OCI-LY7 (cell line): ENCODE measurements around the gene AGBL4. TPM values are rescaled to one million over a fixed set of nuclear protein-coding genes. Genes with fewer than 3 reads are reported as not detected.

ENCODE experiments used
- BruUV-seq: library from RNA; stranded (reverse); fragments of 400-500 nt; replicated peaks from 2 replicates; lab custom pipeline; 2021; lab: Mats Ljungman, UMichigan
- CTCF ChIA-PET: fragments of 300-600 bp; sonication (Branson Sonifier 250); formaldehyde crosslinking; loops from one replicate; lab custom pipeline; 2022; ENCODE audit warnings: antibody characterized with exemption; ENCODE audit not compliant: unreplicated experiment; lab: Charles Lee
- POLR2A ChIA-PET: fragments of 300-600 bp; sonication (Branson Sonifier 250); formaldehyde crosslinking; loops from one replicate; lab custom pipeline; 2022; ENCODE audit warnings: antibody characterized with exemption; lab: Charles Lee
- DNase-seq: peaks from one replicate; pipeline ENCODE4 v3.0.0-alpha.2; 2015; ENCODE audit warnings: low spot score
- H2AFZ ChIP-seq: fragments of 200-600 bp; sonication (generic), shearing (Covaris generic); 2 replicates; pipeline ENCODE4 v1.6.1; 2014; ENCODE audit warnings: mild to moderate bottlenecking, antibody characterized with exemption, low read length, moderate library complexity
- H3K27ac ChIP-seq: fragments of 200-600 bp; sonication (generic); 2 replicates; pipeline ENCODE4 v1.5.1; 2014; ENCODE audit warnings: mixed run types, low read depth, mild to moderate bottlenecking, moderate library complexity, low read length, inconsistent platforms; ENCODE audit not compliant: poor library complexity, severe bottlenecking
- H3K36me3 ChIP-seq: fragments of 200-600 bp; sonication (generic); 2 replicates; pipeline ENCODE4 v1.6.1; 2014; ENCODE audit warnings: mild to moderate bottlenecking, antibody characterized with exemption, low read length, moderate library complexity, mixed read lengths; ENCODE audit not compliant: insufficient read depth
- H3K4me1 ChIP-seq: fragments of 200-600 bp; sonication (generic); 2 replicates; pipeline ENCODE4 v1.5.1; 2014; ENCODE audit warnings: mild to moderate bottlenecking, low read length; ENCODE audit not compliant: insufficient read depth, poor library complexity, severe bottlenecking
- H3K4me2 ChIP-seq: fragments of 200-600 bp; sonication (generic); 2 replicates; pipeline ENCODE4 v1.6.1; 2014; ENCODE audit warnings: mild to moderate bottlenecking, low read length
- H3K4me3 ChIP-seq: fragments of 200-600 bp; sonication (generic); 2 replicates; pipeline ENCODE4 v1.5.1; 2014; ENCODE audit warnings: mild to moderate bottlenecking, low read depth, low read length; ENCODE audit not compliant: poor library complexity, severe bottlenecking
- H3K79me2 ChIP-seq: fragments of 200-600 bp; sonication (generic); 2 replicates; pipeline ENCODE4 v1.6.1; 2016; ENCODE audit warnings: low read depth, mild to moderate bottlenecking, low read length, moderate library complexity, mixed read lengths; ENCODE audit not compliant: insufficient read depth
- H3K9me2 ChIP-seq: fragments of 200-600 bp; sonication (generic); 2 replicates; pipeline ENCODE4 v1.6.1; 2016; ENCODE audit warnings: mild to moderate bottlenecking, low read length, mixed read lengths; ENCODE audit not compliant: insufficient read depth
- H3K9me3 ChIP-seq: fragments of 200-600 bp; sonication (generic); 2 replicates; pipeline ENCODE4 v1.6.1; 2014; ENCODE audit warnings: mild to moderate bottlenecking, mixed run types, low read length, mixed read lengths
- H4K20me1 ChIP-seq: fragments of 200-600 bp; sonication (generic); 2 replicates; pipeline ENCODE4 v1.6.1; 2014; ENCODE audit warnings: mild to moderate bottlenecking, antibody characterized with exemption, low read length, moderate library complexity, mixed read lengths; ENCODE audit not compliant: insufficient read depth
- EZH2phosphoT487 ChIP-seq: fragments of 200-600 bp; sonication (generic); IDR thresholded peaks from 2 replicates; pipeline ENCODE4 v1.6.1; 2018; ENCODE audit warnings: low read depth, borderline replicate concordance, mild to moderate bottlenecking, mixed run types, antibody characterized with exemption, low read length, moderate library complexity, mixed read lengths
- intact Hi-C: fragments of 100-400 bp; cut with micrococcal nuclease; formaldehyde crosslinking; loops from one replicate; pipeline ENCODE4 v1.10.0; 2022; ENCODE audit not compliant: unreplicated experiment
- total RNA-seq, 2 experiments: library from RNA; depleted of rRNA in 1 of 2; stranded (reverse); fragments of >200 nt in 1 of 2; shearing (Covaris generic) in 1 of 2; gene quantifications; 2 replicates each; pipeline ENCODE4 v1.2.3, GENCODE V29; 2014 to 2022
- TF ChIP-seq, protein P1 (sequence below): fragments of 200-600 bp; sonication (generic); conservative IDR thresholded peaks from 2 replicates; pipeline ENCODE4 v1.5.1; 2014; ENCODE audit warnings: mild to moderate bottlenecking, antibody characterized with exemption, low read length, moderate library complexity, mixed read lengths

Gene AGBL4
- total RNA-seq, 2 experiments from 2014 or later = not detected

DNA sequence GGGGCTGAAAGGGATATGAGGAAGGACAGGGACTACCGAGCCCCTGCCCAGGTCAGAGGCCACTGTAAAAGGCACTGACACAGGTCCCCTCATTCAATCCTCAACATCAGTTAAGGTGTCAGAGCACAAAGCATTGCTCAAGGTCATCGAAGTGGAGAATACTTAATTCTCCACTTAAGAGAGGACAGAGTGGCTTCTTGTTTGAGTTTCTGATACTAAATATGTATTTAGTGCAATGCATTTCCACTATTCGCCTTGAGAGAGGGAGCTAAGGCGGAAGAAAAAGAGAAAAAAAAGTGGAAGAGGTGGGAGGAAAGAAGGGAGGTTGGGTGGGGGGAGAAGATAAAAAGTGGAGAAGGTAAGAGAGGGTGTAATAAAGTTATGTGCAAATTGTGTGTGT lies 1451.6 kb downstream of the AGBL4 start:
- no TSS peak for BruUV-seq
- H4K20me1 ChIP-seq = no peaks in the 10 kb centered on the region
- no peaks in the 10 kb centered on the region for H3K36me3 ChIP-seq
- H3K9me2 ChIP-seq = no peaks in the 10 kb centered on the region
- no peak for DNase-seq
- no peak overlapping the region for H2AFZ ChIP-seq
- CTCF ChIA-PET = no interaction called here
- POLR2A ChIA-PET = no interaction called here
- no peaks in the 10 kb centered on the region for H3K4me1 ChIP-seq
- intact Hi-C loops = no loop called here
- H3K9me3 ChIP-seq = no peaks in the 10 kb centered on the region
- TF ChIP-seq, protein P1, sequence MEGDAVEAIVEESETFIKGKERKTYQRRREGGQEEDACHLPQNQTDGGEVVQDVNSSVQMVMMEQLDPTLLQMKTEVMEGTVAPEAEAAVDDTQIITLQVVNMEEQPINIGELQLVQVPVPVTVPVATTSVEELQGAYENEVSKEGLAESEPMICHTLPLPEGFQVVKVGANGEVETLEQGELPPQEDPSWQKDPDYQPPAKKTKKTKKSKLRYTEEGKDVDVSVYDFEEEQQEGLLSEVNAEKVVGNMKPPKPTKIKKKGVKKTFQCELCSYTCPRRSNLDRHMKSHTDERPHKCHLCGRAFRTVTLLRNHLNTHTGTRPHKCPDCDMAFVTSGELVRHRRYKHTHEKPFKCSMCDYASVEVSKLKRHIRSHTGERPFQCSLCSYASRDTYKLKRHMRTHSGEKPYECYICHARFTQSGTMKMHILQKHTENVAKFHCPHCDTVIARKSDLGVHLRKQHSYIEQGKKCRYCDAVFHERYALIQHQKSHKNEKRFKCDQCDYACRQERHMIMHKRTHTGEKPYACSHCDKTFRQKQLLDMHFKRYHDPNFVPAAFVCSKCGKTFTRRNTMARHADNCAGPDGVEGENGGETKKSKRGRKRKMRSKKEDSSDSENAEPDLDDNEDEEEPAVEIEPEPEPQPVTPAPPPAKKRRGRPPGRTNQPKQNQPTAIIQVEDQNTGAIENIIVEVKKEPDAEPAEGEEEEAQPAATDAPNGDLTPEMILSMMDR = no peak
- no peak for TF ChIP-seq EZH2phosphoT487
- no peak overlapping the region for H3K4me2 ChIP-seq
- no peak overlapping the region for H3K27ac ChIP-seq
- H3K79me2 ChIP-seq = no peaks in the 10 kb centered on the region
- no peak overlapping the region for H3K4me3 ChIP-seq

DNA sequence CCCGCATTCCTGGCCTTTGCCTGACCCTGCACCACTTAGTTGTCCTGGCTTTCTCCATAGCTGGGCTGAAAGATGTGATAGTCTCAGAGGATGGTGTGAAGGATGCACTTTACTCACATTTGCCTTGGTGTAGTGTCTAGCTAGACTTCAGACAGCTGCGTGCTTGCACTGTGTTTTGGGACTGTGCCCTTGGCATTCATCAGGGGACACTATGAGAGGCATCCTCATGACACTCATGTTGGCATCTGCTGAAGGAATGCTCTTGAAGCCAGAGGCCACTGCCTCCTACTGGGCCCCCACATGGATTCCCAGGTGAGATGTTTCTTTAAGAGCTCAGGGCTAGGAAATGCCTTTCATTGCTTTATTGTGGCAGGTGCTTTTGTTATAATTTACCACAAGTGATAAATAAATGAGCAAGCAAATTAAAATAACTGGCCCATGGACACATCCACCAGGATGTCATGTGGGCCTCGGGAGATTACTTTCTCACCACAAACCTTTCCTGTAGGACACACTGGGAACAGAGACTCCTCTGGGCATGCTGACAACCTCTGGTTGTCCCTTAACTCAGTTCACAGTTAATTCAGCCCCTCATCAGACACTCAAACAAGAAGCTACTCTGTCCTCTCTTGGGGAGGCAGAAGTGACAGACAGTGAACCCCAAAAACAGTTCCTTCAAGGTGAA lies 1452.3 kb downstream of the AGBL4 start:
- Histone ChIP-seq H3K9me3 (no peaks in the 10 kb centered on the region), H3K4me1 (no peaks in the 10 kb centered on the region), H4K20me1 (no peaks in the 10 kb centered on the region), H3K4me3 (no peak overlapping the region), H3K27ac (no peak overlapping the region), H3K36me3 (no peaks in the 10 kb centered on the region), H3K9me2 (no peaks in the 10 kb centered on the region), H2AFZ (no peak overlapping the region), H3K79me2 (no peaks in the 10 kb centered on the region), H3K4me2 (no peak overlapping the region)
- DNase-seq = no peak
- TF ChIP-seq, protein P1 = no peak
- TF ChIP-seq EZH2phosphoT487 = no peak
- BruUV-seq = no TSS peak
- ChIA-PET CTCF (no interaction called here), POLR2A (no interaction called here)
- intact Hi-C loops = no loop called here

DNA sequence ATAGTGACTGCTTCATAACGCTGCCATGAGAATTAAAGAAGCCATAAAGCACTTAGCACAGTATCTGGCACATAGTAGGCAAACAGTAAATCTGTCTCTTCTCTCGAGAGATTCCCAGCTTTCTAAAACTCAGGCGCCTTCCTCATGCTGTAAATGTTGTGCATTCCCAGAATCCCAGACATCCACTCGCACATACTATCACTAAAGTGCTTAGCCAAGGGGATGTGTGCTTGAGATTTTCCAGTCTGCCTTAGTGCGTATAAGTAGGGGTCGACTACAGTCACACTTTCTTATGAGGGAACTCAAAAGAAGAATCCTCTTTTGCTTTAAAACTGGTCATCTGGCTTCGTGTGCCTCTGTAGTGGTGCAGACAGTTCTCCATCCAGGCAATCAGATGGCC lies 1453.2 kb downstream of the AGBL4 start:
- Histone ChIP-seq H3K79me2 (no peaks in the 10 kb centered on the region), H4K20me1 (no peaks in the 10 kb centered on the region), H3K4me2 (no peak overlapping the region), H3K9me2 (no peaks in the 10 kb centered on the region), H2AFZ (no peak overlapping the region), H3K36me3 (no peaks in the 10 kb centered on the region), H3K4me3 (no peak overlapping the region), H3K27ac (no peak overlapping the region), H3K9me3 (no peaks in the 10 kb centered on the region), H3K4me1 (no peaks in the 10 kb centered on the region)
- no peak for DNase-seq
- ChIA-PET CTCF (no interaction called here), POLR2A (no interaction called here)
- no peak for TF ChIP-seq EZH2phosphoT487
- TF ChIP-seq, protein P1 = no peak
- intact Hi-C loops = no loop called here
- no TSS peak for BruUV-seq
